GM21515 (cell line): ENCODE measurements around the gene GPC6.

Experiments used
- ATAC-seq: cut with Tn5 transposase; IDR thresholded peaks from one replicate; pipeline ENCODE4 v1.9.1; 2021; ENCODE audit not compliant: unreplicated experiment

The GPC6 gene

GRCh38 chr13:94362411-94362909 is 1135.9 kb downstream of the GPC6 start:
- peak; percentile 98 for ATAC-seq

GRCh38 chr13:94366677-94367076 is 1140.1 kb downstream of the GPC6 start:
- no peak for ATAC-seq

GRCh38 chr13:94369972-94370436 is 1143.4 kb downstream of the GPC6 start:
- ATAC-seq: no peak

- ATAC-seq: no peak
Measured at GRCh38 chr13:94371855-94372254, 1145.2 kb downstream of the GPC6 start.

GRCh38 chr13:94382517-94382916 is 1155.9 kb downstream of the GPC6 start:
- no peak for ATAC-seq

- ATAC-seq: no peak
Measured at GRCh38 chr13:94382960-94383359, 1156.4 kb downstream of the GPC6 start.

- ATAC-seq: no peak
Measured at GRCh38 chr13:94384231-94384905, 1157.8 kb downstream of the GPC6 start.

- no peak for ATAC-seq
Measured at GRCh38 chr13:94387047-94387446, 1160.4 kb downstream of the GPC6 start.

GRCh38 chr13:94389604-94390351 is 1163.2 kb downstream of the GPC6 start:
- no peak for ATAC-seq

- ATAC-seq: no peak
Measured at GRCh38 chr13:94390881-94391280, 1164.3 kb downstream of the GPC6 start.

GRCh38 chr13:94394723-94395122 is 1168.1 kb downstream of the GPC6 start:
- no peak for ATAC-seq

GRCh38 chr13:94395860-94396259 is 1169.3 kb downstream of the GPC6 start:
- ATAC-seq: no peak

GRCh38 chr13:94399812-94400211 is 1173.2 kb downstream of the GPC6 start:
- no peak for ATAC-seq

- no peak for ATAC-seq
Measured at GRCh38 chr13:94400874-94401273, 1174.3 kb downstream of the GPC6 start.

- no peak for ATAC-seq
Measured at GRCh38 chr13:94408314-94409036, 1181.9 kb downstream of the GPC6 start.

GRCh38 chr13:94411747-94412146 is 1185.1 kb downstream of the GPC6 start:
- ATAC-seq: no peak

GRCh38 chr13:94412870-94413597 is 1186.4 kb downstream of the GPC6 start:
- no peak for ATAC-seq

- no peak for ATAC-seq
Measured at GRCh38 chr13:94413598-94413944, 1187.0 kb downstream of the GPC6 start.

- no peak for ATAC-seq
Measured at GRCh38 chr13:94414141-94414540, 1187.5 kb downstream of the GPC6 start.

GRCh38 chr13:94414708-94415107 is 1188.1 kb downstream of the GPC6 start:
- ATAC-seq: no peak
